Caco-2 (cell line): ENCODE measurements around the gene ZC3H6. TPM values are rescaled to one million over a fixed set of nuclear protein-coding genes. Genes with fewer than 3 reads are reported as not detected.

Source experiments
- BruUV-seq: library from RNA; stranded (reverse); fragments of 400-500 nt; replicated peaks from 2 replicates; lab custom pipeline; 2021; lab: Mats Ljungman, UMichigan
- CTCF ChIA-PET: fragments of 300-600 bp; sonication (Branson Sonifier 250); formaldehyde crosslinking; loops from one replicate; lab custom pipeline; 2022; ENCODE audit warnings: antibody characterized with exemption; lab: Charles Lee
- POLR2A ChIA-PET: fragments of 300-600 bp; sonication (Branson Sonifier 250); formaldehyde crosslinking; loops from one replicate; lab custom pipeline; 2022; ENCODE audit warnings: antibody characterized with exemption; lab: Charles Lee
- DNase-seq, 2 experiments: peaks; one replicate each; pipeline versions ENCODE4 v3.0.0 to v3.0.0-alpha.2; 2020 to 2022
- H3K27me3 ChIP-seq: replicated peaks from 2 replicates; pipeline ENCODE4 v1.6.0; 2011; ENCODE audit warnings: low read length; ENCODE audit not compliant: control insufficient read depth, insufficient read depth
- H3K36me3 ChIP-seq: 2 replicates; pipeline ENCODE4 v1.5.1; 2011; ENCODE audit warnings: low read length; ENCODE audit not compliant: control insufficient read depth, insufficient read depth
- H3K4me1 ChIP-seq: fragments of 250-450 bp; sonication (Bioruptor Pico); 2 replicates; pipeline ENCODE4 v1.5.1; 2020; ENCODE audit warnings: mild to moderate bottlenecking
- H3K4me3 ChIP-seq: 2 replicates; pipeline ENCODE4 v1.5.1; 2011; ENCODE audit warnings: low read depth, mild to moderate bottlenecking, control low read depth, low read length
- H3K9me3 ChIP-seq: fragments of 250-450 bp; sonication (Bioruptor Pico); 2 replicates; pipeline ENCODE4 v1.5.1; 2020; ENCODE audit warnings: mild to moderate bottlenecking, moderate library complexity
- H3K27ac Mint-ChIP-seq: one replicate; pipeline ENCODE4 v1.8.0; 2022; ENCODE audit warnings: mixed read lengths; ENCODE audit not compliant: unreplicated experiment
- H3K27me3 Mint-ChIP-seq: one replicate; pipeline ENCODE4 v1.8.0; 2022; ENCODE audit warnings: mixed read lengths; ENCODE audit not compliant: insufficient read depth, unreplicated experiment
- H3K36me3 Mint-ChIP-seq: one replicate; pipeline ENCODE4 v1.8.0; 2022; ENCODE audit warnings: mild to moderate bottlenecking, mixed read lengths; ENCODE audit not compliant: insufficient read depth, unreplicated experiment
- H3K4me1 Mint-ChIP-seq: one replicate; pipeline ENCODE4 v1.8.0; 2022; ENCODE audit warnings: low read depth, mixed read lengths; ENCODE audit not compliant: unreplicated experiment
- H3K4me3 Mint-ChIP-seq: one replicate; pipeline ENCODE4 v1.8.0; 2022; ENCODE audit warnings: mild to moderate bottlenecking, moderate library complexity, mixed read lengths; ENCODE audit not compliant: unreplicated experiment
- H3K9me3 Mint-ChIP-seq: one replicate; pipeline ENCODE4 v1.8.0; 2022; ENCODE audit warnings: mixed read lengths; ENCODE audit not compliant: unreplicated experiment
- intact Hi-C: fragments of 100-400 bp; cut with micrococcal nuclease; formaldehyde crosslinking; loops from one replicate; pipeline ENCODE4 v1.10.0; 2022; ENCODE audit not compliant: unreplicated experiment
- total RNA-seq: library from RNA; stranded (reverse); gene quantifications from 2 replicates; pipeline ENCODE4 v1.2.3, GENCODE V29; 2022
- TF ChIP-seq, protein P1 (sequence below), 2 experiments: fragments of 200-600 bp in 1 of 2; IDR thresholded peaks; 1 replicate in 1 of 2; 2 replicates in 1 of 2; pipeline versions ENCODE4 v1.5.1 to v1.8.0; 2011 to 2022; ENCODE audit warnings: antibody characterized with exemption in 1 of 2, control low read depth in 1 of 2, inconsistent platforms in 1 of 2, low read depth in 1 of 2, low read length in 1 of 2, mild to moderate bottlenecking in 1 of 2, moderate library complexity in 1 of 2; ENCODE audit not compliant: insufficient read depth in 1 of 2, severe bottlenecking in 1 of 2, unreplicated experiment in 1 of 2

Gene ZC3H6
- total RNA-seq, 1 experiment from 2014 or later, result 1.9 TPM

- no peaks in the 10 kb centered on the region for H3K27me3 Mint-ChIP-seq
- Histone ChIP-seq H3K27me3 (no peaks in the 10 kb centered on the region), H3K36me3 (no peaks in the 10 kb centered on the region), H3K4me3 (no peak overlapping the region), H3K4me1 (peaks cover 21% of the 10 kb centered on the region), H3K9me3 (no peaks in the 10 kb centered on the region)
- no peaks in the 10 kb centered on the region for H3K9me3 Mint-ChIP-seq
- CTCF ChIA-PET, result no interaction called here
- H3K4me1 Mint-ChIP-seq, result peaks cover 9% of the 10 kb centered on the region
- no TSS peak for BruUV-seq
- no peak for DNase-seq
- POLR2A ChIA-PET, result no interaction called here
- intact Hi-C loops, result no loop called here
- no peak overlapping the region for H3K4me3 Mint-ChIP-seq
- H3K27ac Mint-ChIP-seq, result no peak overlapping the region
- TF ChIP-seq, protein P1, sequence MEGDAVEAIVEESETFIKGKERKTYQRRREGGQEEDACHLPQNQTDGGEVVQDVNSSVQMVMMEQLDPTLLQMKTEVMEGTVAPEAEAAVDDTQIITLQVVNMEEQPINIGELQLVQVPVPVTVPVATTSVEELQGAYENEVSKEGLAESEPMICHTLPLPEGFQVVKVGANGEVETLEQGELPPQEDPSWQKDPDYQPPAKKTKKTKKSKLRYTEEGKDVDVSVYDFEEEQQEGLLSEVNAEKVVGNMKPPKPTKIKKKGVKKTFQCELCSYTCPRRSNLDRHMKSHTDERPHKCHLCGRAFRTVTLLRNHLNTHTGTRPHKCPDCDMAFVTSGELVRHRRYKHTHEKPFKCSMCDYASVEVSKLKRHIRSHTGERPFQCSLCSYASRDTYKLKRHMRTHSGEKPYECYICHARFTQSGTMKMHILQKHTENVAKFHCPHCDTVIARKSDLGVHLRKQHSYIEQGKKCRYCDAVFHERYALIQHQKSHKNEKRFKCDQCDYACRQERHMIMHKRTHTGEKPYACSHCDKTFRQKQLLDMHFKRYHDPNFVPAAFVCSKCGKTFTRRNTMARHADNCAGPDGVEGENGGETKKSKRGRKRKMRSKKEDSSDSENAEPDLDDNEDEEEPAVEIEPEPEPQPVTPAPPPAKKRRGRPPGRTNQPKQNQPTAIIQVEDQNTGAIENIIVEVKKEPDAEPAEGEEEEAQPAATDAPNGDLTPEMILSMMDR (IDR thresholded peaks at IDR 0.05; ENCODE audit: insufficient read depth in 1 of 2, low read depth in 1 of 2, low read length in 1 of 2, severe bottlenecking in 1 of 2, unreplicated experiment in 1 of 2), result no peak
- H3K36me3 Mint-ChIP-seq, result no peaks in the 10 kb centered on the region
Measured at GRCh38 chr2:112314856-112315255, 39.5 kb downstream of the ZC3H6 start.

DNA sequence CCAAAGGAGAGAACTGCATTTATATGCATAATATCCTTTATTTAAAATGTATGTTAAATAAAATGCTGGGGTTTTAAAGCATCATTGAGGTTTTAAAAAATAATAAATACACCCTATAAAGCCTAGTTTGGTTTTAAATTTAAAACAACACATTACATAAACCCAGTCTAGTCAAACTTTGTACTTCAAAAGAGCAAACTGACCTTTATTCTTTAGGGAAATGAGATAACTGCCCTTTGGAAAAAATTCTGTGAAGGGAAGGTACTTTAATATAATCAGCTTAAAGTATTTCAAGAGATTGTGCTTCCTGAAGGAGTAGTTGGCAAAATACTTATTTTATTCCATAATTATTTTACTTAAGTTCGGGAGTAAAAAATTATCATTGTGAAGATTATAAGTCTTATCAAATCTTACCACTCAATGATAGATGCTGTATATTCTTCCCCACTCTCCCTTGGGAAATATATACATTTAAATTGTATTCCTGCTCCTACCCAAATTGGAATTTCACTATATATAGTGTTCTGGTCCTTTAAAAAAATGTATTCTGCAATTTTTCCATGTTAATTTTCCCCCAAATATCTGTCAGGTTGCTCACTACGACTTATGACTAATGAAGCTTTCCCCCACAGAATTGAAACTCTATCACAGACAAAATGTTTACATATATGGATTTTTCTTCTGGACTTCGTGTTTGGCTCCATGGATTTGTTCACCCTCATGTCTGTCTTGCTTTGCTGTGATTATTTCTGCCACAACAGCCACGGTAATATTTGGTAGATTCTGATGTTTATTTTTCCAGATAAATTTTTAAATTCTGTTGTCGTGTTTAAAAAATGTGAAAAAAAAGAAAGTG lies 42.1 kb downstream of the ZC3H6 start:
- Histone ChIP-seq H3K4me1 (peaks cover 21% of the 10 kb centered on the region), H3K36me3 (no peaks in the 10 kb centered on the region), H3K27me3 (no peaks in the 10 kb centered on the region), H3K9me3 (no peaks in the 10 kb centered on the region), H3K4me3 (no peak overlapping the region)
- intact Hi-C loops, result no loop called here
- Mint-ChIP-seq H3K4me1 (peaks cover 9% of the 10 kb centered on the region), H3K9me3 (no peaks in the 10 kb centered on the region), H3K27ac (no peak overlapping the region), H3K36me3 (no peaks in the 10 kb centered on the region), H3K27me3 (no peaks in the 10 kb centered on the region), H3K4me3 (no peak overlapping the region)
- no peak for DNase-seq
- POLR2A ChIA-PET, result no interaction called here
- TF ChIP-seq, protein P1 (IDR thresholded peaks at IDR 0.05; ENCODE audit: insufficient read depth in 1 of 2, low read depth in 1 of 2, low read length in 1 of 2, severe bottlenecking in 1 of 2, unreplicated experiment in 1 of 2), result no peak
- CTCF ChIA-PET, result no interaction called here
- no TSS peak for BruUV-seq

DNA sequence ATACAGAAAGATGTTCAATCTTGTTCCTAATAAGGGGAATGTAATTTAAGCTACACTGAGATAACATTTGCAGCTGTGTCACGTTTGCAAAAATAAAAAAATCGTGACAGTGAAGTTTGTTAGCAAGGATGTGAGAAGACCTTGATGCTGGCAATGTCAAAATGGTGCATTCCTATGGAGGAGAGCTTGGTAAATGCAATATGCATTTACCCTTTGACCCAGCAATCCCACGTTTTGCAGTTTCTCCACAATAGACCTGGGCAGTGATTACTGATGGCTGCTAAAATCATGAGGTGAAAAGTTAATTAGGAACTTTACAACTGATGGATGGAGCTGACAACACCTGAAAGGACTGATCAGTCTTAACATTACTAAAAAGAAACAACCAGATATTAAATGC lies 43.1 kb downstream of the ZC3H6 start:
- Mint-ChIP-seq H3K27me3 (no peaks in the 10 kb centered on the region), H3K27ac (no peak overlapping the region), H3K36me3 (no peaks in the 10 kb centered on the region), H3K4me3 (no peak overlapping the region), H3K4me1 (peaks cover 9% of the 10 kb centered on the region), H3K9me3 (no peaks in the 10 kb centered on the region)
- Histone ChIP-seq H3K9me3 (no peaks in the 10 kb centered on the region), H3K36me3 (no peaks in the 10 kb centered on the region), H3K4me3 (no peak overlapping the region), H3K4me1 (peaks cover 21% of the 10 kb centered on the region), H3K27me3 (no peaks in the 10 kb centered on the region)
- CTCF ChIA-PET, result no interaction called here
- TF ChIP-seq, protein P1 (IDR thresholded peaks at IDR 0.05; ENCODE audit: insufficient read depth in 1 of 2, low read depth in 1 of 2, low read length in 1 of 2, severe bottlenecking in 1 of 2, unreplicated experiment in 1 of 2), result no peak
- intact Hi-C loops, result no loop called here
- DNase-seq, result no peak
- no TSS peak for BruUV-seq
- POLR2A ChIA-PET, result no interaction called here
